Heart right ventricle (tissue), 16 donors: ENCODE data around the gene CFAP69. TPM values are rescaled to one million over a fixed set of nuclear protein-coding genes. Genes with fewer than 3 reads are reported as not detected.
A peak's percentile ranks its signal among the peaks of the same experiment; 100 is the strongest.
"Not testable (repeated sequence)": the region's sequence is repeated elsewhere in the genome, so short reads cannot be mapped to it uniquely, and the experiment has no call there.

Experiments used
- ATAC-seq, 8 donors: fragments of 200-7000 bp; cut with Tn5 transposase; one replicate each; pipeline ENCODE4 v1.9.1; 2020; ENCODE audit warnings: mild to moderate bottlenecking in 8 of 8, moderate library complexity in 8 of 8, moderate number of reproducible peaks in 1 of 8
- DNase-seq, 2 donors: peaks; one replicate each; pipeline ENCODE4 v3.0.0-alpha.2; 2020
- H3K27ac ChIP-seq, 10 donors: fragments of 200-600 bp; sonication (generic) in 2 of 10; one replicate each; pipeline versions ENCODE4 v1.5.0 to v1.8.0; 2020 to 2022; ENCODE audit warnings: mild to moderate bottlenecking in 3 of 10
- H3K27me3 ChIP-seq, 7 donors: fragments of 200-600 bp; one replicate each; pipeline ENCODE4 v1.8.0; 2021 to 2022; ENCODE audit warnings: mild to moderate bottlenecking in 2 of 7
- H3K36me3 ChIP-seq, 9 donors: fragments of 200-600 bp; sonication (generic) in 1 of 9; one replicate each; pipeline versions ENCODE4 v1.5.0 to v1.8.0; 2020 to 2022; ENCODE audit warnings: mild to moderate bottlenecking in 2 of 9
- H3K4me1 ChIP-seq, 9 donors: fragments of 200-600 bp; sonication (generic) in 1 of 9; one replicate each; pipeline versions ENCODE4 v1.5.0 to v1.8.0; 2020 to 2022; ENCODE audit warnings: mild to moderate bottlenecking in 4 of 9
- H3K4me3 ChIP-seq, 10 donors: fragments of 200-600 bp; sonication (generic) in 2 of 10; one replicate each; pipeline versions ENCODE4 v1.5.0 to v1.8.0; 2020 to 2022; ENCODE audit warnings: mild to moderate bottlenecking in 7 of 10, moderate library complexity in 2 of 10
- H3K9me3 ChIP-seq, 11 donors: fragments of 200-600 bp in 10 of 11; sonication (generic) in 2 of 11; one replicate each; pipeline versions ENCODE4 v1.5.0 to v1.8.0; 2013 to 2022; ENCODE audit warnings: mild to moderate bottlenecking in 2 of 11, control low read depth in 1 of 11, moderate library complexity in 1 of 11
- WGBS, 2 donors: extraction: QIAGEN DNeasy Blood & Tissue Kit; methylation state at CpG; one replicate each; pipeline ENCODE4 v1.1.7; 2013; ENCODE audit warnings: inconsistent platforms in 1 of 2; 5-methylcytosine and 5-hydroxymethylcytosine counted together
- intact Hi-C, 10 donors: fragments of 100-400 bp; cut with DNase I; formaldehyde crosslinking; loops; one replicate each; pipeline versions ENCODE4 v1.11.1 to v1.14.2; 2022
- polyA plus RNA-seq, 2 donors: library from polyadenylated mRNA; stranded (reverse); fragments of 200-250 nt; gene quantifications; one replicate each; pipeline ENCODE4 v1.2.3, GENCODE V29; 2013
- total RNA-seq, 10 donors: library from RNA; stranded (reverse); fragmentation: NEBNext Ultra II Directional in 3 of 10; extraction: Animal tissue kit (Norgen Biotek cat#: 25700) in 3 of 10; gene quantifications; one replicate each; pipeline versions ENCODE4 v1.2.1 to v1.2.4, GENCODE V29; 2021 to 2023
- TF ChIP-seq, protein P1 (sequence below), 9 donors: fragments of 200-600 bp; sonication (generic) in 2 of 9; IDR thresholded peaks; one replicate each; pipeline versions ENCODE4 v1.5.0 to v1.8.0; 2021 to 2022; ENCODE audit warnings: antibody characterized with exemption in 9 of 9, mild to moderate bottlenecking in 5 of 9, moderate library complexity in 1 of 9
- donor health status: Arrhythmogenic right ventricular cardiomyopathy.
- donor health status: ischemic (EF 13 %, LVEDD 7.1; RV severe dilation, severe dysfunction).
- donor health status: healthy with polysubstance abuse.
- donor health status: DM: no; HTN: yes; CAD: no.
- donor health status: DM: no; HTN: no; CAD: no.
- donor health status: ischemic (EF 25% LVEDD 6.9; RV normal size, moderate dysfunction).
- donor health status: ischemic (EF 25% LVEDD 5.7; RV mildly dilated, moderate dysfunction).
- donor health status: healthy.
- donor health status: DM: yes; HTN: yes; CAD: no.
- donor health status: Ischemic cardiomyopathy.
- donor health status: ischemic (EF 35%, LVEDD 5.7; RV mildly dilated, moderate dysfunction).
- donor health status: nonischemic (EF 11% LVEDD 7.7; RV severe dilation, severe dysfunction).
- donor health status: DM: yes; HTN: yes; CAD: no.
- donor health status: PGD.
- donor health status: ischemic (EF 29% LVEDD 5.4; RV normal size, mild dysfunction).
- donor health status: nonischemic (EF 23%, LVEDD 6.1; RV moderate dilation, normal function).

The CFAP69 gene
- total and polyA plus RNA-seq, 12 donors: 0.68 to 4.2 (median 2.8) TPM

GRCh38 chr7:90345595-90346335, 100.8 kb downstream of the CFAP69 start:
- 5 to 6% methylated on average over 18 of the region's 18 CpGs for WGBS, 2 donors
- DNase-seq (no peak), ATAC-seq (peak; percentile 2 to 56 (median 35))
- TF ChIP-seq, protein P1, sequence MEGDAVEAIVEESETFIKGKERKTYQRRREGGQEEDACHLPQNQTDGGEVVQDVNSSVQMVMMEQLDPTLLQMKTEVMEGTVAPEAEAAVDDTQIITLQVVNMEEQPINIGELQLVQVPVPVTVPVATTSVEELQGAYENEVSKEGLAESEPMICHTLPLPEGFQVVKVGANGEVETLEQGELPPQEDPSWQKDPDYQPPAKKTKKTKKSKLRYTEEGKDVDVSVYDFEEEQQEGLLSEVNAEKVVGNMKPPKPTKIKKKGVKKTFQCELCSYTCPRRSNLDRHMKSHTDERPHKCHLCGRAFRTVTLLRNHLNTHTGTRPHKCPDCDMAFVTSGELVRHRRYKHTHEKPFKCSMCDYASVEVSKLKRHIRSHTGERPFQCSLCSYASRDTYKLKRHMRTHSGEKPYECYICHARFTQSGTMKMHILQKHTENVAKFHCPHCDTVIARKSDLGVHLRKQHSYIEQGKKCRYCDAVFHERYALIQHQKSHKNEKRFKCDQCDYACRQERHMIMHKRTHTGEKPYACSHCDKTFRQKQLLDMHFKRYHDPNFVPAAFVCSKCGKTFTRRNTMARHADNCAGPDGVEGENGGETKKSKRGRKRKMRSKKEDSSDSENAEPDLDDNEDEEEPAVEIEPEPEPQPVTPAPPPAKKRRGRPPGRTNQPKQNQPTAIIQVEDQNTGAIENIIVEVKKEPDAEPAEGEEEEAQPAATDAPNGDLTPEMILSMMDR (IDR thresholded peaks at IDR 0.05): no peak
- Histone ChIP-seq H3K27ac (peak overlapping the region; percentile 16 to 96 (median 82)), H3K27me3 (no peaks in the 10 kb centered on the region), H3K9me3 (no peaks in the 10 kb centered on the region), H3K4me1 (peaks cover 0 to 23% (median 13%) of the 10 kb centered on the region in 9 donors), H3K36me3 (no peaks in the 10 kb centered on the region), H3K4me3 (peak overlapping the region; percentile 50 to 89 (median 74))
- intact Hi-C loops: loop anchor here in 4 of 10 donors (2.0 to 5.0 kb wide), 3 partner anchors 57 to 193 kb away; partner anchors contain the start of genes CLDN12 (in 4 of the 4) and STEAP1 (in 1 of the 4)

- intact Hi-C loops: loop anchor here in 4 of 10 donors (2.0 to 5.0 kb wide), 3 partner anchors 56 to 194 kb away; partner anchors contain the start of genes CLDN12 (in 4 of the 4) and STEAP1 (in 1 of the 4)
- 0% methylated on average over 37 of the region's 37 CpGs for WGBS, 2 donors
- TF ChIP-seq, protein P1 (IDR thresholded peaks at IDR 0.05): peak; percentile 50 to 80 (median 64)
Measured at GRCh38 chr7:90346336-90347125, 101.6 kb downstream of the CFAP69 start, which contains the start of gene GTPBP10. GTPBP10 (plus strand) TSS chr7:90346716; CDS start chr7:90346742, 26 bp downstream.

GRCh38 chr7:90347759-90348158, 102.8 kb downstream of the CFAP69 start:
- DNase-seq (no peak), ATAC-seq (no peak)
- Histone ChIP-seq H3K4me3 (peak overlapping the region in 5 of 10 donors; percentile 73 to 89 (median 77)), H3K27me3 (no peaks in the 10 kb centered on the region), H3K27ac (no peak overlapping the region), H3K4me1 (peaks cover 0 to 23% (median 13%) of the 10 kb centered on the region in 9 donors), H3K36me3 (peaks cover 0 to 2% (median 0%) of the 10 kb centered on the region in 9 donors), H3K9me3 (no peaks in the 10 kb centered on the region)
- TF ChIP-seq, protein P1 (IDR thresholded peaks at IDR 0.05): no peak
- intact Hi-C loops: loop anchor here in 4 of 10 donors (2.0 to 5.0 kb wide), 3 partner anchors 55 to 195 kb away; partner anchors contain the start of genes CLDN12 (in 4 of the 4) and STEAP1 (in 1 of the 4)
- WGBS, 2 donors: 64 to 82% methylated on average over 4 of the region's 4 CpGs

More at GRCh38 chr7:90346336-90347125, 101.6 kb downstream of the CFAP69 start, which contains the start of gene GTPBP10:
- no peaks in the 10 kb centered on the region for H3K36me3 ChIP-seq
- H3K4me3 ChIP-seq: peak within 1 kb of the TSS; percentile 65 to 89 (median 74)
- no peaks in the 10 kb centered on the region for H3K27me3 ChIP-seq
- H3K27ac ChIP-seq: peak within 1 kb of the TSS; percentile 45 to 96 (median 82)
- peak; percentile 100 for ATAC-seq
- no peaks in the 10 kb centered on the region for H3K9me3 ChIP-seq
- DNase-seq: peak; percentile 94
- H3K4me1 ChIP-seq: peaks cover 0 to 23% (median 13%) of the 10 kb centered on the region in 9 donors

DNA sequence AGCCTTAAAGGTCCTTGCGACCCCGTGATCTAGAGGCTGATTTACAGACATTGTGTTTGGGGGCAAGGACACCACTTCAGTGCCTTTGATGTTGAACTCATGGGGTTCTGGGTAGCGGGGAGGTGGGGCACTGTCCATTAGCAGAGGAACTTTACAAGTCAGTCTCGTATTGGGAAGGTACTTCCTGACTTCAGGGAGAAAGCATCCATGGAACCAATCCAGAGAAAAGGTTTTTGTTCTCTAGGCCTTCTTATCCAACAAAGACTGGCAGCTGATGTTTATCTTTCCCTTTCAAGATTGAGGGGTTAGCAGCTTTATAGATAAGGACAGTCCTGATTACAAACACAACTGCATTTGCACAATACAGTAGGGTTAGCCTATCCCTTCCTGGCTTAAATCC, 104.3 kb downstream of the CFAP69 start:
- 77 to 79% methylated on average over 4 of the region's 4 CpGs for WGBS, 2 donors
- Histone ChIP-seq H3K36me3 (peaks cover 0 to 17% (median 0%) of the 10 kb centered on the region in 9 donors), H3K27ac (no peak overlapping the region), H3K4me3 (no peak overlapping the region), H3K27me3 (no peaks in the 10 kb centered on the region), H3K9me3 (no peaks in the 10 kb centered on the region), H3K4me1 (peaks cover 0 to 23% (median 13%) of the 10 kb centered on the region in 9 donors)
- intact Hi-C loops: loop anchor here in 3 of 10 donors (5.0 kb wide), 2 partner anchors 53 to 197 kb away; partner anchors contain the start of genes CLDN12 (in 2 of the 3) and STEAP1 (in 1 of the 3)
- DNase-seq (no peak), ATAC-seq (no peak)
- TF ChIP-seq, protein P1 (IDR thresholded peaks at IDR 0.05): no peak

- H3K27me3 ChIP-seq, H3K27ac ChIP-seq, DNase-seq, intact Hi-C loops, H3K4me3 ChIP-seq, ATAC-seq, H3K9me3 ChIP-seq: not testable (repeated sequence)
- WGBS, 2 donors: 90 to 94% methylated on average over 3 of the region's 3 CpGs
- Histone ChIP-seq H3K4me1 (peaks cover 0 to 23% (median 13%) of the 10 kb centered on the region in 9 donors), H3K36me3 (peaks cover 0 to 25% (median 2%) of the 10 kb centered on the region in 9 donors)
Measured at GRCh38 chr7:90350032-90350431, 105.1 kb downstream of the CFAP69 start.
